ENCODE results near the gene GJA3. TPM values are rescaled to one million over a fixed set of nuclear protein-coding genes. Genes with fewer than 3 reads are reported as not detected.

The GJA3 gene
- total and polyA plus RNA-seq, 2 of the 8 experiments (the other 6 are each of a cell fraction or from before 2014, with no cell fraction given), result 0.12 to 0.60 TPM

DNA sequence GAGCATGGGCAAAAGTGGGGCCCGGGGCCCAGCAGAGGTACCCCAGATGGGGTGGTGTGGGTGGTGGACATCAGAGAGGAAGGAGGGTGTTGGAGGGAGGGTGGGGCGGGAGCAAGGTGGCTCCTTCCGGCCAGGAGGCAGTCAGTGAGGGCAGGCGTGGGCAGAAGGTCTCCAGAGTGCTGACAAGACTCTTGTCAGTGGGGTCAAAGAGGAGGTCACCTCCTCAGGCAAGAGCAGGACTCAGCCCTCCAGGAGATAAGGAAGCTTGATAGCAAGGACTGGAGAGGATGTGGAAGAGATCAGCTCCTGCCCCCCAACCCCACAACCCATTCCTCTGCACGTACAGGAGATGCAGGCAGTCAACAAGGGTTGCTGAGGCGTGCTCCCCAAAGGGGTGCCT, 9.8 kb downstream of the GJA3 start (continued):
- no peak for TF ChIP-seq KDM5A (IDR thresholded peaks at IDR 0.05; ENCODE audit: low read length)
- no peak for TF ChIP-seq BCL11A (IDR thresholded peaks at IDR 0.05; ENCODE audit: low read depth in 2 of 2, low read length in 2 of 2)
- TF ChIP-seq RXRA (IDR thresholded peaks at IDR 0.05; ENCODE audit: insufficient read depth, low read depth, low read length), result no peak
- TF ChIP-seq CBX5 (IDR thresholded peaks at IDR 0.05; ENCODE audit: low read depth, low read length), result no peak
- no peak for TF ChIP-seq SAP30 (IDR thresholded peaks at IDR 0.05; ENCODE audit: insufficient read depth, insufficient replicate concordance, low read length)
- TF ChIP-seq EP300 (IDR thresholded peaks at IDR 0.05; ENCODE audit: borderline replicate concordance in 1 of 2, low read depth in 2 of 2, low read length in 2 of 2), result no peak
- no peak for TF ChIP-seq JUN (IDR thresholded peaks at IDR 0.05; ENCODE audit: low read depth, low read length)
